WTC11 (cell line): ENCODE data around the gene SKIC8.

Experiments
- ATF6 ChIP-seq: sonication (generic); formaldehyde crosslinking; IDR thresholded peaks from 2 replicates; pipeline ENCODE4 v1.8.1; 2023; ENCODE audit warnings: mild to moderate bottlenecking, missing genetic modification reagents
- CTCF ChIP-seq: fragments of 200-600 bp; IDR thresholded peaks from 2 replicates; pipeline ENCODE4 v1.8.0; 2022; ENCODE audit warnings: antibody characterized with exemption
- FOXJ3 ChIP-seq: sonication (generic); formaldehyde crosslinking; IDR thresholded peaks from 2 replicates; pipeline ENCODE4 v1.9.0; 2021; ENCODE audit warnings: missing genetic modification reagents, mild to moderate bottlenecking, borderline replicate concordance
- NFYB ChIP-seq: sonication (generic); formaldehyde crosslinking; conservative IDR thresholded peaks from 2 replicates; pipeline ENCODE4 v1.8.0; 2022; ENCODE audit warnings: low read depth, missing genetic modification reagents
- SP1 ChIP-seq: sonication (generic); formaldehyde crosslinking; conservative IDR thresholded peaks from 2 replicates; pipeline ENCODE4 v1.8.1; 2022; ENCODE audit warnings: missing genetic modification reagents
- TEAD1 ChIP-seq: sonication (generic); formaldehyde crosslinking; IDR thresholded peaks from 2 replicates; pipeline ENCODE4 v1.8.0; 2022; ENCODE audit warnings: mild to moderate bottlenecking, missing genetic modification reagents
- ZNF232 ChIP-seq: sonication (generic); formaldehyde crosslinking; IDR thresholded peaks from 2 replicates; pipeline ENCODE4 v1.8.0; 2022; ENCODE audit warnings: mild to moderate bottlenecking, missing genetic modification reagents
- ZNF263 ChIP-seq: sonication (generic); formaldehyde crosslinking; IDR thresholded peaks from 2 replicates; pipeline ENCODE4 v1.8.1; 2022; ENCODE audit warnings: low read depth, mild to moderate bottlenecking, moderate library complexity, missing genetic modification reagents
- ZNF512 ChIP-seq: sonication (generic); formaldehyde crosslinking; IDR thresholded peaks from 2 replicates; pipeline ENCODE4 v1.8.1; 2022; ENCODE audit warnings: missing genetic modification reagents, borderline replicate concordance
- TF ChIP-seq, protein P1 (sequence below): sonication (generic); formaldehyde crosslinking; IDR thresholded peaks from 2 replicates; pipeline ENCODE4 v1.8.0; 2023; ENCODE audit warnings: missing genetic modification reagents, mild to moderate bottlenecking, borderline replicate concordance
- TF ChIP-seq, protein P2 (sequence below): sonication (generic); formaldehyde crosslinking; IDR thresholded peaks from 2 replicates; pipeline ENCODE4 v1.8.1; 2022; ENCODE audit warnings: low read depth, missing genetic modification reagents, borderline replicate concordance

DNA sequence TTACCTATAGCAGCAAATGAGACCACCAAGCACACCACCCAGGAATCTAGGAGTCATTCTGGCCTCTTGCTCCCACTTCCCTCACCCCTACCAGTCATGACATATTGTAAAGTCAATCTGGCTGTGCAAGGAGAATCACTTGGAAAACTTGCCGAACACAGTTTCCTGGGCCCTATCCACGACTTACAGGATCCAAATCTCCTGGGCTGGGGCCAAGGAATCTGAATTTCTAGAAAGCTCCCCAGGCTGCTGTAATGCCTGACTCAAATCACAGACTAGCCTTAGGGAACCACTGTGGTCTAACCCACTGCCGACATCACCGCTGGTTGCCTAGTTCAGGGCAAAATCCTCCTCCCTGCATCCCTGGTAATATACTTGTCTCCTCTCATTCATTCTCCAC is 36.6 kb upstream of the SKIC8 start:
- TF ChIP-seq ZNF232 (CRISPR knock-in tag) (no peak), ATF6 (CRISPR knock-in tag) (no peak), CTCF (no peak), ZNF512 (CRISPR knock-in tag) (no peak), ZNF263 (no peak), SP1 (CRISPR knock-in tag) (no peak), NFYB (CRISPR knock-in tag) (no peak), TEAD1 (CRISPR knock-in tag) (no peak), FOXJ3 (no peak)
- TF ChIP-seq, protein P1, sequence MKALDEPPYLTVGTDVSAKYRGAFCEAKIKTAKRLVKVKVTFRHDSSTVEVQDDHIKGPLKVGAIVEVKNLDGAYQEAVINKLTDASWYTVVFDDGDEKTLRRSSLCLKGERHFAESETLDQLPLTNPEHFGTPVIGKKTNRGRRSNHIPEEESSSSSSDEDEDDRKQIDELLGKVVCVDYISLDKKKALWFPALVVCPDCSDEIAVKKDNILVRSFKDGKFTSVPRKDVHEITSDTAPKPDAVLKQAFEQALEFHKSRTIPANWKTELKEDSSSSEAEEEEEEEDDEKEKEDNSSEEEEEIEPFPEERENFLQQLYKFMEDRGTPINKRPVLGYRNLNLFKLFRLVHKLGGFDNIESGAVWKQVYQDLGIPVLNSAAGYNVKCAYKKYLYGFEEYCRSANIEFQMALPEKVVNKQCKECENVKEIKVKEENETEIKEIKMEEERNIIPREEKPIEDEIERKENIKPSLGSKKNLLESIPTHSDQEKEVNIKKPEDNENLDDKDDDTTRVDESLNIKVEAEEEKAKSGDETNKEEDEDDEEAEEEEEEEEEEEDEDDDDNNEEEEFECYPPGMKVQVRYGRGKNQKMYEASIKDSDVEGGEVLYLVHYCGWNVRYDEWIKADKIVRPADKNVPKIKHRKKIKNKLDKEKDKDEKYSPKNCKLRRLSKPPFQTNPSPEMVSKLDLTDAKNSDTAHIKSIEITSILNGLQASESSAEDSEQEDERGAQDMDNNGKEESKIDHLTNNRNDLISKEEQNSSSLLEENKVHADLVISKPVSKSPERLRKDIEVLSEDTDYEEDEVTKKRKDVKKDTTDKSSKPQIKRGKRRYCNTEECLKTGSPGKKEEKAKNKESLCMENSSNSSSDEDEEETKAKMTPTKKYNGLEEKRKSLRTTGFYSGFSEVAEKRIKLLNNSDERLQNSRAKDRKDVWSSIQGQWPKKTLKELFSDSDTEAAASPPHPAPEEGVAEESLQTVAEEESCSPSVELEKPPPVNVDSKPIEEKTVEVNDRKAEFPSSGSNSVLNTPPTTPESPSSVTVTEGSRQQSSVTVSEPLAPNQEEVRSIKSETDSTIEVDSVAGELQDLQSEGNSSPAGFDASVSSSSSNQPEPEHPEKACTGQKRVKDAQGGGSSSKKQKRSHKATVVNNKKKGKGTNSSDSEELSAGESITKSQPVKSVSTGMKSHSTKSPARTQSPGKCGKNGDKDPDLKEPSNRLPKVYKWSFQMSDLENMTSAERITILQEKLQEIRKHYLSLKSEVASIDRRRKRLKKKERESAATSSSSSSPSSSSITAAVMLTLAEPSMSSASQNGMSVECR (CRISPR knock-in tag), result no peak
- TF ChIP-seq, protein P2, sequence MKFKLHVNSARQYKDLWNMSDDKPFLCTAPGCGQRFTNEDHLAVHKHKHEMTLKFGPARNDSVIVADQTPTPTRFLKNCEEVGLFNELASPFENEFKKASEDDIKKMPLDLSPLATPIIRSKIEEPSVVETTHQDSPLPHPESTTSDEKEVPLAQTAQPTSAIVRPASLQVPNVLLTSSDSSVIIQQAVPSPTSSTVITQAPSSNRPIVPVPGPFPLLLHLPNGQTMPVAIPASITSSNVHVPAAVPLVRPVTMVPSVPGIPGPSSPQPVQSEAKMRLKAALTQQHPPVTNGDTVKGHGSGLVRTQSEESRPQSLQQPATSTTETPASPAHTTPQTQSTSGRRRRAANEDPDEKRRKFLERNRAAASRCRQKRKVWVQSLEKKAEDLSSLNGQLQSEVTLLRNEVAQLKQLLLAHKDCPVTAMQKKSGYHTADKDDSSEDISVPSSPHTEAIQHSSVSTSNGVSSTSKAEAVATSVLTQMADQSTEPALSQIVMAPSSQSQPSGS (CRISPR knock-in tag), result no peak
